A549 treated with DMSO at 1 μM for 4 hours (cell line): Measurements from ENCODE around the gene LUZP1. TPM values are rescaled to one million over a fixed set of nuclear protein-coding genes. Genes with fewer than 3 reads are reported as not detected.

Experiments
- total RNA-seq: library from RNA; stranded (reverse); fragments of 200-300 nt; extraction: Qiagen RNA extraction; gene quantifications from 5 replicates; pipeline ENCODE4 v1.2.3, GENCODE V29; 2022; ENCODE audit warnings: low read depth

LUZP1 gene
- total RNA-seq: 20.7 to 29.3 TPM (median 25.8 TPM) in 5 replicates

DNA sequence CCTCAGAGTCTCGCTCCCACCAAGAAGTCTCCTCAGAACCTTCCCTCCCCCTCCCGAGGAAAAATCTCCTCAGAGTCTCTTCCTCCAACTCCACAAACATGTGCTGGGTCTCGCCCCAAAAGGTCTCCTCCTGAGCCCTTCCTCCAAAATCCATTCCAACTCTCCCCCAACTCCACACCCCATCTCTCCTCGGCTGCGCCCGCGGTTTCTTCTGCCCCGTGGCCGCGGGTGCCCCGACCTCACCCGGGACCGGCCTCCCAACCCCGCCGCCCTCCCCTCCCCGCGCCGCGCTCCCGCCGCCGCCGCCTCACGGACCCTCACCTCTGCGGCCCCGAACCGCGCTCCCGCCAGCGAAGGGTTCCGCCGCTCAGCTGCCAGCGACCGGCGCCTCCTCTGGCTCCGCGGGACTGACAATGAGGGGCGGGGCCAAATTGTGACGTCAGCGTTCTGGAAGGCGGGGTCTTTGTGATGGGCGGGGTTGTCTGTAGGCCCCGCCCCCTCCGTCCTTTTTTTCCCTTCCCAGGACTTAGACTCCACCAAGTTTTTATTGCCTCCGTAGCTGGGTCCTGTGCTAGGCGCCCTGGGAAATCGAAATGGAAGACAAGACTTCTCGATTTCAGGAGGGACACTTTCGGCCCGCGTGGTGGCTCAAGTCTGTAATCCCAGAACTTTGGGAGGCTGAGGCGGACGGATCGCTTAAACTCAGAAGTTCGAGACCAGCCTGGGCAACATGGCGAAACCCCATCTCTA, at the start of gene LUZP1:
Gene LUZP1, minus strand, starts transcription at position 412 of the 750 bp plus-strand sequence.

GRCh38 chr1:23217421-23218115, 48.9 kb upstream of the LUZP1 start, which contains the start of gene HTR1D:
Gene HTR1D (minus strand): TSS chr1:23217502. CDS start chr1:23194219, 23,283 bp downstream.

Other genes with a start within 250 kb of the LUZP1 start
- gene LACTBL1, start 196.0 kb downstream of the LUZP1 start, total RNA-seq: not detected in 5 replicates
- gene TEX46, start 153.0 kb downstream of the LUZP1 start, total RNA-seq: not detected in 5 replicates
- gene KDM1A, start 149.4 kb downstream of the LUZP1 start, total RNA-seq: 74.8 to 80.8 TPM (median 76.8 TPM) in 5 replicates
- gene HTR1D, start 48.6 kb upstream of the LUZP1 start, total RNA-seq: 11.2 to 14.7 TPM (median 12.9 TPM) in 5 replicates
- 155 to 185 TPM (median 178 TPM) in 5 replicates for gene HNRNPR, start 175.4 kb upstream of the LUZP1 start, total RNA-seq
- 5.2 to 5.9 TPM (median 5.7 TPM) in 5 replicates for gene ZNF436, start 201.0 kb upstream of the LUZP1 start, total RNA-seq